Type B pancreatic cell (in vitro differentiated cells): ENCODE data around the gene STXBP5. TPM values are rescaled to one million over a fixed set of nuclear protein-coding genes. Genes with fewer than 3 reads are reported as not detected.

Experiments
- DNase-seq: peaks from one replicate; pipeline ENCODE4 v3.0.0; 2021; ENCODE audit warnings: mixed read lengths; ENCODE audit not compliant: unreplicated experiment; ENCODE audit errors: extremely low spot score
- H3K27ac Mint-ChIP-seq: 2 replicates; pipeline ENCODE4 v1.8.0; 2021; ENCODE audit warnings: mild to moderate bottlenecking, mixed read lengths
- H3K27me3 Mint-ChIP-seq: 2 replicates; pipeline ENCODE4 v1.8.0; 2021; ENCODE audit warnings: mixed read lengths
- H3K36me3 Mint-ChIP-seq: 2 replicates; pipeline ENCODE4 v1.8.0; 2021; ENCODE audit warnings: mixed read lengths
- H3K4me1 Mint-ChIP-seq: one replicate; pipeline ENCODE4 v1.8.0; 2021; ENCODE audit warnings: mixed read lengths; ENCODE audit not compliant: unreplicated experiment
- H3K4me3 Mint-ChIP-seq: 2 replicates; pipeline ENCODE4 v1.8.0; 2021; ENCODE audit warnings: mild to moderate bottlenecking, mixed read lengths
- H3K9me3 Mint-ChIP-seq: 2 replicates; pipeline ENCODE4 v1.8.0; 2021; ENCODE audit warnings: mixed read lengths
- CTCF ChIP-seq: fragments of 200-600 bp; sonication (generic); conservative IDR thresholded peaks from 2 replicates; pipeline ENCODE4 v1.5.0; 2021; ENCODE audit warnings: antibody characterized with exemption, mild to moderate bottlenecking
- total RNA-seq: library from RNA; stranded (reverse); gene quantifications from 2 replicates; pipeline ENCODE4 v1.2.1, GENCODE V29; 2021; ENCODE audit warnings: low replicate concordance

Gene STXBP5
- total RNA-seq, 1 donor from 2014 or later, result 21.0 TPM

GRCh38 chr6:147158881-147159280 is 45.3 kb upstream of the STXBP5 start:
- no peak for TF ChIP-seq CTCF
- Mint-ChIP-seq H3K9me3 (no peaks in the 10 kb centered on the region), H3K4me1 (no peaks in the 10 kb centered on the region), H3K27ac (no peak overlapping the region), H3K4me3 (no peak overlapping the region), H3K27me3 (peaks cover 4% of the 10 kb centered on the region), H3K36me3 (no peaks in the 10 kb centered on the region)
- no peak for DNase-seq

DNA sequence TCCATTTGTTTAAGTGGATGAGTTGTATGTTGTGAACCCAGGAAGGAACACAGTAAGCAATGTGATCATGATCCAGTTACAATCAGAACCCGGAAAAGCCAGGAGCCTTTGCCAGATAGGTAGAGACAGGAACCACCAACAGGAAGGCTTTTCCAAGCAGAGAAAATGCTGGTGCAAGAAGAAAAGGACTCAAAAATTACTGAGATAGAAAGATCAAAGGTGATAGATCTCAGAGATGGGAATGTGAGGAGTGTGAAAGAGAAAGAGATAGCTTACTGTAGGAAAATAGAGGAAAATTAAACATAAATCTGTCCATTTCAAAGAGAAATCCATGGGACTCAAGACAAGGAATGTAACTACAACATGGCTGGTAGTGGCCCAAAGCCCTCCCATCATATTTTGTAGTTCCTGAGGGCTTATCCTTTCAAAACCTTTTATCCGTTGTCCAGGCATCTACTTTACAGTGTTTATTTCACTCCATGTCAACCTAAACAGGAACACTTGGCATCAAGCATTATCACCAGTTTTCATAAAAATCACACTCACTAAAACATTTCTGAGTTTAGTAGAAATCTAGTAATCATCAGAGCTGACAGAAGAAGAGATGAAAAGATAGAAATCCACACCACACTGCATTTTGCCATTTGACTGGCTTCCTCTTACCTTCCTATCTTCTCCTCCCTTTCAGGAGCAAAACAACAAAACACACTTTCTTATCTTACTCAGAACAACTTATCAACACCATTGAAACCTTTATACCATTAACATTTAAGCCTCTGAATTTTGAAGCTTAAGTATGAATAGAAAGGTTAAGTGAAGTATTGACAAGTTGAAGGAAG is 44.5 kb upstream of the STXBP5 start:
- no peak for TF ChIP-seq CTCF
- no peaks in the 10 kb centered on the region for H3K4me1 Mint-ChIP-seq
- no peak overlapping the region for H3K27ac Mint-ChIP-seq
- H3K36me3 Mint-ChIP-seq, result no peaks in the 10 kb centered on the region
- H3K9me3 Mint-ChIP-seq, result no peaks in the 10 kb centered on the region
- peaks cover 4% of the 10 kb centered on the region for H3K27me3 Mint-ChIP-seq
- H3K4me3 Mint-ChIP-seq, result no peak overlapping the region
- no peak for DNase-seq

DNA sequence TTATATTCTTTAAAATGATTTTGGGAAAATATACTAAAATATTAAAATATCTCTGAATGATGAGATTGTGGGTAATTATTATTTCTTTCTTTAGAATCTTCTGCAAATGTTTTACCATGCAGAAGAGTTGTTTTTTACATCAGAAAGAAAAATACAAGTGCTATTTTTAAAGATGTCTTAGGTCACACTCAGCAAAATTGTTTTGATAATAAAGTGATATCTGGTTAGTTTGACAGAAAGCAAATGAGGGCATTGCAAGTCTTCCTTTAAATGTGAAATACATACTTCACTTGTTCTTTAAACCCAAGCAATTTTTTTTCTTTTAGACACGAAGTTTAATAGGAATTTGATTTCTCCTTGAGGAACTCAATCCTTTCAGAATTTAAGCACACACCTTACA is 43.6 kb upstream of the STXBP5 start:
- Mint-ChIP-seq H3K4me3 (no peak overlapping the region), H3K27me3 (peaks cover 4% of the 10 kb centered on the region), H3K9me3 (no peaks in the 10 kb centered on the region), H3K4me1 (no peaks in the 10 kb centered on the region), H3K36me3 (no peaks in the 10 kb centered on the region), H3K27ac (no peak overlapping the region)
- DNase-seq, result no peak
- no peak for TF ChIP-seq CTCF

GRCh38 chr6:147161253-147161973 is 42.8 kb upstream of the STXBP5 start:
- Mint-ChIP-seq H3K4me3 (no peak overlapping the region), H3K36me3 (no peaks in the 10 kb centered on the region), H3K9me3 (no peaks in the 10 kb centered on the region), H3K4me1 (no peaks in the 10 kb centered on the region), H3K27ac (no peak overlapping the region), H3K27me3 (peaks cover 4% of the 10 kb centered on the region)
- TF ChIP-seq CTCF, result no peak
- DNase-seq, result no peak

DNA sequence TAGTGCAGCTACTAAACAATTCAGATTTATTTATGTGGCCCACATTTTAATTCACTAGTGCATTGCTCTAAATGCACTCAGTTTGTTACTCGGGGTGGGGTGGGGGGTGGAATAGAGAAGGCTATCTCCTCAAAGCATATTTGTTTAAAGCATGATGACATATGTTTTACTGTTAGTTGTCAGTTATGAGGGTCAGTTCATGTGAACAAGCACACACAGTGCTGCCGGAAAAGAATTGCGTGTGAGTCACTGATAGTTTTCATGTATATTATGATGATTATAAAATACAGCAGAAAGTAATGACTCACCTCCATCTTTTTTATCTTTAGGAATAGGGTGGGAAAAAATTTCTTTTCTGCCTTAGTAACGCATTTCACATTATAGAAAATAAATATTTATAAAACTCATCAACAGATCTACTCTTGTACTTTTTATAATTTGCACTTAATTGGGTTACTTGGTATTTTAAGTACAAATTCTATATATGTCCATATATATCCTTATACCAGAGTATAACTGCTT is 42.2 kb upstream of the STXBP5 start:
- no peak overlapping the region for H3K27ac Mint-ChIP-seq
- H3K4me3 Mint-ChIP-seq, result no peak overlapping the region
- H3K4me1 Mint-ChIP-seq, result no peaks in the 10 kb centered on the region
- H3K9me3 Mint-ChIP-seq, result no peaks in the 10 kb centered on the region
- DNase-seq, result no peak
- H3K36me3 Mint-ChIP-seq, result no peaks in the 10 kb centered on the region
- H3K27me3 Mint-ChIP-seq, result no peaks in the 10 kb centered on the region
- no peak for TF ChIP-seq CTCF
